ENCODE data around the gene RAB19.

Gene RAB19

GRCh38 chr7:140455743-140456142 is 51.9 kb downstream of the RAB19 start:
- Histone ChIP-seq H3K36me3 (ENCODE audit: control insufficient read depth, low read depth, low read length) (peaks cover 60% of the 10 kb centered on the region), H3K9me3 (ENCODE audit: control insufficient read depth, low read depth, low read length) (no peaks in the 10 kb centered on the region), H3K9ac (ENCODE audit: low read length) (peak overlapping the region; percentile 10), H3K4me3 (ENCODE audit: low read length) (peak overlapping the region; percentile 6), H3K27ac (ENCODE audit: low read length) (no peak overlapping the region), H3K4me1 (ENCODE audit: control insufficient read depth, low read depth, low read length) (peaks cover 48% of the 10 kb centered on the region), H3K27me3 (ENCODE audit: control insufficient read depth, insufficient read depth, low read length) (no peaks in the 10 kb centered on the region)

DNA sequence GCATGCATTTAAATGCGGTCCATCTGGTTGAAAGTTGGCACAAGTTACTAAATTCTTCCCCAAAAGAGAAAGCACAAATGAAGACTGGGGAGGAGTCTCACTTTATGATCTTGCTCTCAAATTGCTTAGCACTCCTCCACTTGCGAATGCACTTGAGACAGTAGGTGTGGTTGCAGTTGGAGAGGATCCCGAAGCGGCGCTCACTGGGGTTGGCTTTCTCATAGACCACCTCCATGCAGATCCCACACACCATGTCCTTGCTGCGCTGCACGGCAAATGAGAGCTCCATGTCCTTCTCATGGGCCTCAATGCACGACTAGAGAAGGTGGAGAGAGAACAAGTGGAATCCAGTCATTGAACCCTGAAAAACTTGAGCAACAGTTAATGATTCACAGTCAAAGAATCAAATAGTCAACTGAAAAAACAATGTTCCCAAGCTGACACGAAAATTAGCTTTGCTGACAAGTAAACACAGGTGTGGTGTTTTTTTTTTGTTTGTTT is 52.7 kb downstream of the RAB19 start:
- Histone ChIP-seq H3K27ac (ENCODE audit: low read length) (peak overlapping the region; percentile 55), H3K4me1 (ENCODE audit: control insufficient read depth, low read depth, low read length) (peaks cover 45% of the 10 kb centered on the region), H3K27me3 (ENCODE audit: control insufficient read depth, insufficient read depth, low read length) (no peaks in the 10 kb centered on the region), H3K4me3 (ENCODE audit: low read length) (no peak overlapping the region), H3K9me3 (ENCODE audit: control insufficient read depth, low read depth, low read length) (no peaks in the 10 kb centered on the region), H3K36me3 (ENCODE audit: control insufficient read depth, low read depth, low read length) (peaks cover 68% of the 10 kb centered on the region), H3K9ac (ENCODE audit: low read length) (no peak overlapping the region)

- Histone ChIP-seq H3K9me3 (ENCODE audit: control insufficient read depth, low read depth, low read length) (no peaks in the 10 kb centered on the region), H3K4me3 (ENCODE audit: low read length) (no peak overlapping the region), H3K27me3 (ENCODE audit: control insufficient read depth, insufficient read depth, low read length) (no peaks in the 10 kb centered on the region), H3K36me3 (ENCODE audit: control insufficient read depth, low read depth, low read length) (peaks cover 74% of the 10 kb centered on the region), H3K9ac (ENCODE audit: low read length) (no peak overlapping the region), H3K27ac (ENCODE audit: low read length) (no peak overlapping the region), H3K4me1 (ENCODE audit: control insufficient read depth, low read depth, low read length) (peaks cover 43% of the 10 kb centered on the region)
Observed at GRCh38 chr7:140458201-140458600, 54.3 kb downstream of the RAB19 start.

DNA sequence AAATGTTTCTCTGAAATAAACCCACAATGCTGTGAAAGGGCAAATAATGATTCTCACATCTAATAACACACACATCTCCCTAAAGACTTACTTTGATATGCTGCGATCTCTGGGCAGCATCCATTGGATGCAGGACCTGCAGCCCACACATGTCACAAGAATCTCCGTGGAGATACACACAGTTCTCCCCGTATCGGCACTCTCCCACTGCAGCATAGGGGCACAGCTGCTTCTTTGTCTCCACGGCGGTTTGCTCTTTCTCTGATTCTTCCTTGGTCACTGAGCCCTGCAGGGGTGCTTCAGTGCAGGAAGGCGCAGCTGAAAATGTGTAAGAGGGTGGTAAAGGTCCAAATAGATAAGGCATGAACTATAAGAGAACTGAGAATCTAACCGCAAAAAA is 55.1 kb downstream of the RAB19 start:
- peaks cover 69% of the 10 kb centered on the region for H3K36me3 ChIP-seq (ENCODE audit: control insufficient read depth, low read depth, low read length)
- no peaks in the 10 kb centered on the region for H3K27me3 ChIP-seq (ENCODE audit: control insufficient read depth, insufficient read depth, low read length)
- peaks cover 43% of the 10 kb centered on the region for H3K4me1 ChIP-seq (ENCODE audit: control insufficient read depth, low read depth, low read length)
- H3K9me3 ChIP-seq (ENCODE audit: control insufficient read depth, low read depth, low read length) = no peaks in the 10 kb centered on the region
- H3K9ac ChIP-seq (ENCODE audit: low read length) = no peak overlapping the region
- H3K4me3 ChIP-seq (ENCODE audit: low read length) = no peak overlapping the region
- peak overlapping the region; percentile 27 for H3K27ac ChIP-seq (ENCODE audit: low read length)

- Histone ChIP-seq H3K4me3 (ENCODE audit: low read length) (no peak overlapping the region), H3K27ac (ENCODE audit: low read length) (no peak overlapping the region), H3K4me1 (ENCODE audit: control insufficient read depth, low read depth, low read length) (peaks cover 16% of the 10 kb centered on the region), H3K9me3 (ENCODE audit: control insufficient read depth, low read depth, low read length) (no peaks in the 10 kb centered on the region), H3K27me3 (ENCODE audit: control insufficient read depth, insufficient read depth, low read length) (no peaks in the 10 kb centered on the region), H3K36me3 (ENCODE audit: control insufficient read depth, low read depth, low read length) (peaks cover 63% of the 10 kb centered on the region), H3K9ac (ENCODE audit: low read length) (no peak overlapping the region)
Observed at GRCh38 chr7:140463111-140463510, 59.3 kb downstream of the RAB19 start.

DNA sequence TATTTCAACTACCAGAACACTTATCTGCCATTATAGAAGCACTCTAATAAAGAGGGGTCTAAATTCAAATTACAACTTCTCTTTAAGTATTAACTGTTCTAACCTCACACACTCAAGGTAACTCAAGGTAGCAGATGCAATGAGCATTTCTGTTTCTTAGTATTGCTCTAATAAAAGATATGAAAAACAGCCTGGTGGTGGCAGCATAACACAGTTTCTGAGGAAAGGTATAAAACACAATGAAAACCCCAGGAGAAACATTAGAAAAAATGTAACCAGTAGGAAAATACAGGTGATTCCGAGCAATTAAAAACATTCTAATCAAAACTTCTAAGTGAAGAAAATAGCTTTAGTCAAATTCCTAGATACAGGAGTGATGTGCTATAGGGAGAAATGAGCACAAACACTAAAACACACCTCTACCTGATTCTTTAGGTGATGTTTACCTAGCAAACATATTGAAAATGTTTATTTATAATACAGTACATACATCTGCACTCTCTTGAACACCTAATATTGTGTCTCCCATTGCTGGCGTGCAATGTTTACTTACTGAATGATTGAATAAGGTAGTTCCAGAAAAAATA is 72.0 kb downstream of the RAB19 start:
- H3K9ac ChIP-seq (ENCODE audit: low read length) = no peak overlapping the region
- H3K27ac ChIP-seq (ENCODE audit: low read length) = no peak overlapping the region

GRCh38 chr7:140476698-140477261 is 72.9 kb downstream of the RAB19 start:
- Histone ChIP-seq H3K9me3 (ENCODE audit: control insufficient read depth, low read depth, low read length) (no peaks in the 10 kb centered on the region), H3K27ac (ENCODE audit: low read length) (no peak overlapping the region), H3K27me3 (ENCODE audit: control insufficient read depth, insufficient read depth, low read length) (no peaks in the 10 kb centered on the region), H3K4me3 (ENCODE audit: low read length) (peak overlapping the region; percentile 69), H3K36me3 (ENCODE audit: control insufficient read depth, low read depth, low read length) (peaks cover under 1% of the 10 kb centered on the region), H3K4me1 (ENCODE audit: control insufficient read depth, low read depth, low read length) (peaks cover 14% of the 10 kb centered on the region), H3K9ac (ENCODE audit: low read length) (no peak overlapping the region)

More for the DNA sequence above, 72.0 kb downstream of the RAB19 start:
- Histone ChIP-seq H3K9me3 (ENCODE audit: control insufficient read depth, low read depth, low read length) (no peaks in the 10 kb centered on the region), H3K4me3 (ENCODE audit: low read length) (no peak overlapping the region), H3K4me1 (ENCODE audit: control insufficient read depth, low read depth, low read length) (peaks cover 14% of the 10 kb centered on the region), H3K27me3 (ENCODE audit: control insufficient read depth, insufficient read depth, low read length) (no peaks in the 10 kb centered on the region), H3K36me3 (ENCODE audit: control insufficient read depth, low read depth, low read length) (peaks cover 9% of the 10 kb centered on the region)
